Ovary (tissue), 9 donors: ENCODE results near the gene FOSL2. TPM values are rescaled to one million over a fixed set of nuclear protein-coding genes. Genes with fewer than 3 reads are reported as not detected.

Experiments used
- DNase-seq, 5 donors: peaks; one replicate each; pipeline ENCODE4 v3.0.0-alpha.2; 2019 to 2020
- H3K27ac ChIP-seq, 2 donors: fragments of 200-600 bp; one replicate each; pipeline versions ENCODE4 v1.5.1 to v1.8.0; 2019 to 2022
- H3K27me3 ChIP-seq: fragments of 200-600 bp; one replicate; pipeline ENCODE4 v1.8.0; 2022
- H3K36me3 ChIP-seq: fragments of 200-600 bp; sonication (generic); one replicate; pipeline ENCODE4 v1.5.1; 2019
- H3K4me1 ChIP-seq: one replicate; pipeline ENCODE4 v1.8.1; 2013; ENCODE audit warnings: mild to moderate bottlenecking, moderate library complexity; ENCODE audit not compliant: insufficient read depth
- H3K4me3 ChIP-seq: fragments of 200-600 bp; sonication (generic); one replicate; pipeline ENCODE4 v1.5.1; 2017
- H3K9me3 ChIP-seq, 2 donors: fragments of 200-600 bp in 1 of 2; sonication (generic) in 1 of 2; one replicate each; pipeline versions ENCODE4 v1.5.1 to v1.8.1; 2013 to 2019; ENCODE audit warnings: mild to moderate bottlenecking in 1 of 2, moderate library complexity in 1 of 2
- EP300 ChIP-seq: sonication (generic); formaldehyde crosslinking; IDR thresholded peaks from one replicate; pipeline ENCODE4 v1.6.1; 2017; ENCODE audit warnings: antibody characterized with exemption
- POLR2A ChIP-seq: fragments of 450-650 bp; IDR thresholded peaks from one replicate; pipeline ENCODE4 v1.6.1; 2017; ENCODE audit warnings: antibody characterized with exemption, mild to moderate bottlenecking, moderate library complexity
- WGBS, 3 donors: extraction: QIAGEN DNeasy Blood & Tissue Kit in 1 of 3; methylation state at CpG; one replicate each; pipeline versions ENCODE4 v1.1.5 to v1.1.7; 2013 to 2017; 5-methylcytosine and 5-hydroxymethylcytosine counted together
- intact Hi-C, 4 donors: fragments of 100-400 bp; cut with DNase I; formaldehyde crosslinking; loops; one replicate each; pipeline versions ENCODE4 v1.11.0 to v1.15.1; 2022 to 2023
- polyA plus RNA-seq, 2 donors: library from polyadenylated mRNA; stranded (reverse); fragments of 200-250 nt in 1 of 2; fragments of 350-450 nt in 1 of 2; fragmentation: Illumina TruSeq in 1 of 2; extraction: RNeasy Lipid Tissue Mini Kit (QIAGEN cat#74804) in 1 of 2; gene quantifications; one replicate each; pipeline ENCODE4 v1.2.3, GENCODE V29; 2013 to 2014
- total RNA-seq, 7 donors: library from RNA; depleted of rRNA in 2 of 7; stranded (reverse); fragments of >200 nt in 2 of 7; fragmentation: NEBNext Ultra II Directional in 3 of 7; extraction: Animal tissue kit (Norgen Biotek cat#: 25700) in 3 of 7; gene quantifications; one replicate each; pipeline versions ENCODE4 v1.1.0 to v1.2.4, GENCODE V29; 2016 to 2023
- TF ChIP-seq, protein P1 (sequence below), 3 donors: fragments of 450-650 bp in 2 of 3; fragments of 200-600 bp in 1 of 3; IDR thresholded peaks; one replicate each; pipeline versions ENCODE4 v1.5.1 to v1.8.0; 2016 to 2022; ENCODE audit warnings: antibody characterized with exemption in 3 of 3, mild to moderate bottlenecking in 1 of 3
- donor health status: DM: no; HTN: no; CAD: no; lungs with moderate emphysema.
- donor health status: DM: no; HTN: no; CAD: no.
- donor health status: Bipolar disorder and iron deficiency.
- donor health status: DM: yes; HTN: yes; CAD: no.
- donor health status: DM: no; HTN: no; CAD: no.
- donor health status: DM: yes; HTN: yes; CAD: no.

Gene FOSL2
- total and polyA plus RNA-seq, 9 donors, result 56.2 to 322 (median 146) TPM

GRCh38 chr2:28401948-28402550 is 9.4 kb downstream of the FOSL2 start:
- DNase-seq, result no peak
- Histone ChIP-seq H3K4me3 (no peak overlapping the region), H3K27me3 (no peaks in the 10 kb centered on the region), H3K36me3 (no peaks in the 10 kb centered on the region), H3K27ac (no peak overlapping the region), H3K9me3 (no peaks in the 10 kb centered on the region), H3K4me1 (peaks cover 35% of the 10 kb centered on the region)
- no peak for TF ChIP-seq EP300
- no peak for TF ChIP-seq POLR2A
- TF ChIP-seq, protein P1, sequence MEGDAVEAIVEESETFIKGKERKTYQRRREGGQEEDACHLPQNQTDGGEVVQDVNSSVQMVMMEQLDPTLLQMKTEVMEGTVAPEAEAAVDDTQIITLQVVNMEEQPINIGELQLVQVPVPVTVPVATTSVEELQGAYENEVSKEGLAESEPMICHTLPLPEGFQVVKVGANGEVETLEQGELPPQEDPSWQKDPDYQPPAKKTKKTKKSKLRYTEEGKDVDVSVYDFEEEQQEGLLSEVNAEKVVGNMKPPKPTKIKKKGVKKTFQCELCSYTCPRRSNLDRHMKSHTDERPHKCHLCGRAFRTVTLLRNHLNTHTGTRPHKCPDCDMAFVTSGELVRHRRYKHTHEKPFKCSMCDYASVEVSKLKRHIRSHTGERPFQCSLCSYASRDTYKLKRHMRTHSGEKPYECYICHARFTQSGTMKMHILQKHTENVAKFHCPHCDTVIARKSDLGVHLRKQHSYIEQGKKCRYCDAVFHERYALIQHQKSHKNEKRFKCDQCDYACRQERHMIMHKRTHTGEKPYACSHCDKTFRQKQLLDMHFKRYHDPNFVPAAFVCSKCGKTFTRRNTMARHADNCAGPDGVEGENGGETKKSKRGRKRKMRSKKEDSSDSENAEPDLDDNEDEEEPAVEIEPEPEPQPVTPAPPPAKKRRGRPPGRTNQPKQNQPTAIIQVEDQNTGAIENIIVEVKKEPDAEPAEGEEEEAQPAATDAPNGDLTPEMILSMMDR (IDR thresholded peaks at IDR 0.05), result no peak
- WGBS, 3 donors, result 79 to 91% (median 89%) methylated on average over 6 of the region's 6 CpGs
- intact Hi-C loops, result no loop called here

- WGBS, 3 donors, result 65 to 73% (median 66%) methylated on average over 7 of the region's 7 CpGs
- DNase-seq, result peak in 1 of 5 donors; percentile 55
- intact Hi-C loops, result no loop called here
- H3K9me3 ChIP-seq, result no peaks in the 10 kb centered on the region
- no peak overlapping the region for H3K4me3 ChIP-seq
- H3K27ac ChIP-seq, result no peak overlapping the region
- no peaks in the 10 kb centered on the region for H3K36me3 ChIP-seq
- H3K27me3 ChIP-seq, result no peaks in the 10 kb centered on the region
- TF ChIP-seq POLR2A (no peak), EP300 (no peak)
- TF ChIP-seq, protein P1 (IDR thresholded peaks at IDR 0.05), result no peak
- peaks cover 28% of the 10 kb centered on the region for H3K4me1 ChIP-seq
These were observed 10.8 kb downstream of the FOSL2 start for GRCh38 chr2:28403370-28403956.

GRCh38 chr2:28404086-28404485 is 11.4 kb downstream of the FOSL2 start:
- Histone ChIP-seq H3K27me3 (no peaks in the 10 kb centered on the region), H3K36me3 (no peaks in the 10 kb centered on the region), H3K9me3 (no peaks in the 10 kb centered on the region), H3K4me1 (peaks cover 23% of the 10 kb centered on the region), H3K4me3 (no peak overlapping the region), H3K27ac (no peak overlapping the region)
- DNase-seq, result peak in 2 of 5 donors; percentile 17 to 33
- TF ChIP-seq EP300 (no peak), POLR2A (no peak)
- TF ChIP-seq, protein P1 (IDR thresholded peaks at IDR 0.05), result no peak
- intact Hi-C loops, result no loop called here
- WGBS, 3 donors, result 87 to 92% (median 89%) methylated on average over 11 of the region's 11 CpGs

DNA sequence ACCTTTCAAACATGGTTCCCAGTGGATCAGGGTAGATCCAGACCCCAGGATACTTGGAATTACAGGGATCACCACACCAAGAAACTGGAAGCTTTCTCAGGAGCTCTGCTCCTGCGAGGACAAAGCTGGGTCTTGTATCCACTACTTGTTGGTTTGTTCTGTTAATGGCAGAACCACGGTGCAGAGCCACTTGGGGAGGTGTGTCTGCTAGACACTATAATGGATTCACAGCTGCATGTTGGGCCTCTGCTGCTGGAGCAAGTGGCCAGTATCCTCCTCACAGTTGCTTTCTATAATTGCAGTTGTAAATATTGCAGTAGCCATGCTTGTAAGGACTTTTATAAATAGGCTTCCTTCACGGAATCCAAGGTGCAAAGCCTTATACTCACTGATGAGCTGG is 12.9 kb downstream of the FOSL2 start:
- no peak overlapping the region for H3K27ac ChIP-seq
- intact Hi-C loops, result no loop called here
- 81 to 88% (median 86%) methylated on average over 3 of the region's 3 CpGs for WGBS, 3 donors

More for the DNA sequence above, 12.9 kb downstream of the FOSL2 start:
- TF ChIP-seq EP300 (no peak), POLR2A (no peak)
- TF ChIP-seq, protein P1 (IDR thresholded peaks at IDR 0.05), result no peak
- peaks cover 11% of the 10 kb centered on the region for H3K4me1 ChIP-seq
- H3K9me3 ChIP-seq, result no peaks in the 10 kb centered on the region
- no peak for DNase-seq
- H3K27me3 ChIP-seq, result no peaks in the 10 kb centered on the region
- H3K36me3 ChIP-seq, result peaks cover 3% of the 10 kb centered on the region
- H3K4me3 ChIP-seq, result no peak overlapping the region
